HG03457 (cell line): ENCODE measurements around the gene CNPY1.

ENCODE experiments used
- ATAC-seq: cut with Tn5 transposase; IDR thresholded peaks from one replicate; pipeline ENCODE4 v1.9.1; 2021; ENCODE audit warnings: moderate number of reproducible peaks; ENCODE audit not compliant: unreplicated experiment

Gene CNPY1

DNA sequence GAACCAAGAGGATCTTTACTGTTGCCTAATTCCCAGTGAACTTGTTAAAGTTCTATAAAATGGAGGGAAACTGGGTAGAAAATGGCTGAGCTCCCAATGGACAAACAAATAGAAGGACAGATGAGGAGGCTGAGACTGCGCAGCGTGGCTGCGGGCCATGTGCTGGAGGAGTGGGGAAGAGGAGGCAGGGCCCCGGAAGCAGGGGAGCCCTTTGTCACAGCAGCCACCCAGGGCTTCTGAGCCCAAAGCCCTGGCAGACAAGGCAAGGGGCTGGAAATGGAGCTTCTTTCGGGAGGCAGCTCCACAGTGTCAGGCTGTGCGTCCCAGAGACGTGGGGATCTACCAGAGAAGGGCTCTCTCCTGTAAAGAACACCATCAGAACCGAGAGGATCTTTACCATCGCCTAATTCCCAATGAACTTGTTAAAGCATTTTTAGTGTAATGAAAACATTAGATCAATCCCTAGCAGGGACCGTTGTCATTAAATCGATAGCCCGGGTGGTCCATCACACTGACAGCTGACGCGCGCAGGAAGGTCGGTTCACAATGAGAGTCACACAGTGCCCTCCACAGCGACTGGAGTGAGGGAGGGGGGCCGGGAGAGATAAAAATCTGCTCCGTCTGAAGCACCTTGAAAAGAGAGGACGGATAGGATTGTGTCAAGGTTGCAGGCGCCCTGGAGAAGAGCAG, 14.0 kb upstream of the CNPY1 start:
- no peak for ATAC-seq

DNA sequence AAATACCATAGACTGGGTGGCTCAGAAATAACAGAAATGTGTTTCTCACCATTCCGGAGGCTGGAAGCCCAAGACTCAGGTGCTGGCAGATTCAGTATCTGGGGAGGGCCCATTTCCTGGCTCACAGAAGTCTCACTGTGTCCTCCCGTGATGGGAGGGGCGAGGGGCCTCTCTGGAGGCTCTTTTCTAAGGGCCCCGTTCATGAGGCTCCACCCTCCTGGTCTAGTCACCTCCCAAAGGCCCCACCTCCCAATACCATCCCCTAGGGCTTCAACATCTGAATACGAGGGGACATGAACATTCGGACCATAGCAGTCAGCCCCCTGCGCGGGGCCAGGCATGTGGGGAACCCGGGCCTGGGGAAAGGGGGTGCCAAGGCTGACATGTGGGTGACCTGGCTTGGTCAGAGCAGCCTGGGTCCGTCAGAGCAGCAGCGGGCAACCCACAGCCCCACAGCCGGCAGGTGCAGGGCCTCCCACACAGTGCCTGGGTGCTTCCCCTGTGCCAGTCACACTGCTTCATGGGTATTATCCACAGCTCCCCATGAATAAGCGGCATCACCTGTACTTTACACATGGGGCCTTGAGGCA, 13.3 kb upstream of the CNPY1 start:
- no peak for ATAC-seq

DNA sequence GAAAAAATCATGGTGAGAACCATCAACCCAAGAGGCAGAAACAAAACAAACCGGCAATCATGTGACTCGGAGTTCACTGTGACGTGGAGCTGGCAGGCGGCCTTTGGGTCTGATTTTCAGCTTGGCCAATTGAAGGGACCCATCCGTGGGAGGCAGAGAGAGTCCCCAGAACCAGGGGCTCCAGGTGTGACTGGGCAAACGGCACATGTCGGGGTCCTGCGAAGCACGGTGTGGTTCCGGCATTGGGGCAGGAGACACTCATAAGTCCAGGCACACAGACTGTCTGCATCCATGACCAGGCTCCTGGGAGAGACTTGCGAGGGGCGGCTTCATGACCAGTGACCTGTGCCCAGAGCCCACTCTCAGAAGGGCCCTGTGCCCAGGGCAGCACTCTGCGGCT, 12.6 kb upstream of the CNPY1 start:
- ATAC-seq, result no peak

DNA sequence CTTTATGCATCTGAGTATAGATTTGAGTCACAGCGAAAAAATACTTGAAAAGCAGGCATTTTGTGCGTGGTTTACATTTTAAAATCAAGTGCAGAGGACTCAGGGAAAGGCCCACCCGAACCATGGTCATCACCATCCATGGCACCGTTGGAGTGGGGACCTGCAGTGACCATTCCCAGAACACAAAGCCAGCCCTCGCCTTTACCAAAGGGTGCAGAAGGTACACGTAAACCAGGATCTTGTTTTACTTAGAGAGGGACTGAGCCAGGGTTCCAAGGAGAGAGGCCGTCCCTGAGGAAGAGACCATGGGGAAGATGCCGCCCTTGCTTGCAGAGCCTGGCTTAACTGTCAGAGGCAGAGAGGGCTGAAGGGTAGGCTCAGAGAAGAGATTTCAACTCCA, 12.0 kb upstream of the CNPY1 start:
- ATAC-seq, result no peak

DNA sequence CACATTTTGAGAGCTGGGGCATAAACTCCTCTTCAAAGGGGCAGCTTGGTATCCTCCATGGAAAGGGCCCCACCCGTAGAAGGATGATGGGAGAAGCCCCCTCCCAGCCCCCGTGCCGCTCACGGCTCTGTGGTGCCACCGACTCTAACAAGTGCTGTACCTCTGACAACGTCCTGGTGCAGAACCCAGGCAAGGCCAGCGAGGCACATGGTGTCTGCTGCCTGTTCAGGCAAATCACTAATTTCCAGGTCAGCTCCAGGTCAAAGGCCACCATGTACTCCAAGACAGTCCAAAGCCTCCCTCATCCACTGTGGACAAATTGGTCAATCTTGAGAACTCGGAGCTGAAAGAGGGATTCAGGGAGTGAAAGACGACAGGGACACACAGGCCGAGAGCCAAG, 11.4 kb upstream of the CNPY1 start:
- ATAC-seq, result no peak

DNA sequence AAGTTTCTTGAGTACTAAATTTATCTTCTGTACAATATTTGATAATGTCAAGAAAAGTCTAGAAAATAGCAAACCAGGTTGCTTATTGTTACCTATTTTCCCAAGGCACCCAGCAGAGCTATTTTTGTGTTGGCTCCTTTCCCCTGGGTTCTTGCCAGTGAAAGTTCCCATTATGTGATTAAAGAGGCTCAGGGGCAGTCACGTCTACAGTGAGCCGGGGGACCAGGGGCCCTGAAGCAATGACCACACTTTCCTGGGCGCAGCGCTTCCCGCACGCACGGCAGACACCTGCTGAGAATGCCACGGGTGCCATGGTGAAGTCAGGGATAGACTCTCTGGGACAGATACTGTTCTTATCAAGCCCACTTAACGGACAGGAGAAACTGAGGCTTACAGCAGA, 10.4 kb upstream of the CNPY1 start:
- ATAC-seq, result no peak

DNA sequence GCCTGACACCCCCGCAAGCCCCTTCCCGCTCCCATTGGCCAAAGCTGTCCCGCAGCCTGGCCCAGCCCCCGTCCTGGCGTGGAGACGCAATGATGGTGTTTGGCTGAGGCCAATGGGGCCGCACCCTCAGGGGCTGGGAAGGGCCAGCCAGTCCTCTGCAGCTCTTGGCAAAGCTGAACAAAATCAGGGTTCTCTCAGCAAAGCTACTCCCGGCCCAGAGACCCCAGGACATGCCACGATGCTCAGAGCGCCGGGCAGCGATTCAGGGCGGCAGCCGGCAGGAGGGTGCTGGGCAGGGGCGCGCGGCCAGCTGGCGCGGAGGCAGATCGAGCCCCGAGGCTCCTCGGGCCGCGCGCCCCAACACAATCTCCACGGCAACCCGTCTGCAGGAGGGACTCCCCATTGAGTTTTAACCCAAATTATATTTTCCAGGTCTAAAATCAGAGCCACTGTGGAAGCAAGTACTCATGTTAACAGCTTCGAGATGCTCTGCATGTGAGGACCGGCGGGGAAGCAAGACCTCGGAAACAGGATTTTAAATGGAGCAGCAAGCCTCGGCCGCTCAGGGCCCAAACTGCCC, 8.8 kb upstream of the CNPY1 start:
- no peak for ATAC-seq

DNA sequence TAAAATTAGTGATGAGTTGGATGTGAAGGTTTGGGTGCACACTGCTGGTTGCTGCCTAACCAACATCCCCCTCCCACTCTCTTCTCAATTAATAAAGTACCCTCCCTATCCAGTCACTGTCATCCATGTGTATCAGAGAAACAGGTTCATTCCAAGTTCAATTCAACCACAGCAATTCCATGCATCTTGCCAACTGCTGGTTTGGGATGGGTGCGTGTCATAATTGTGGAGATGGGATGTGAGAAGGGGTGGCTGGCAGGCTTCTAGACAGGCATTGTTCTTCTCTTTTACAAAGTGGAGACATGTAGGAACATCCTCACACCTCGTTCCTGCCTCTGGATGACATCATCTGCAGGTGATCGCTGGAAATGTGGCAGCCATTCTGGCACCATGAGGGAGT, 7.5 kb upstream of the CNPY1 start:
- ATAC-seq, result no peak

DNA sequence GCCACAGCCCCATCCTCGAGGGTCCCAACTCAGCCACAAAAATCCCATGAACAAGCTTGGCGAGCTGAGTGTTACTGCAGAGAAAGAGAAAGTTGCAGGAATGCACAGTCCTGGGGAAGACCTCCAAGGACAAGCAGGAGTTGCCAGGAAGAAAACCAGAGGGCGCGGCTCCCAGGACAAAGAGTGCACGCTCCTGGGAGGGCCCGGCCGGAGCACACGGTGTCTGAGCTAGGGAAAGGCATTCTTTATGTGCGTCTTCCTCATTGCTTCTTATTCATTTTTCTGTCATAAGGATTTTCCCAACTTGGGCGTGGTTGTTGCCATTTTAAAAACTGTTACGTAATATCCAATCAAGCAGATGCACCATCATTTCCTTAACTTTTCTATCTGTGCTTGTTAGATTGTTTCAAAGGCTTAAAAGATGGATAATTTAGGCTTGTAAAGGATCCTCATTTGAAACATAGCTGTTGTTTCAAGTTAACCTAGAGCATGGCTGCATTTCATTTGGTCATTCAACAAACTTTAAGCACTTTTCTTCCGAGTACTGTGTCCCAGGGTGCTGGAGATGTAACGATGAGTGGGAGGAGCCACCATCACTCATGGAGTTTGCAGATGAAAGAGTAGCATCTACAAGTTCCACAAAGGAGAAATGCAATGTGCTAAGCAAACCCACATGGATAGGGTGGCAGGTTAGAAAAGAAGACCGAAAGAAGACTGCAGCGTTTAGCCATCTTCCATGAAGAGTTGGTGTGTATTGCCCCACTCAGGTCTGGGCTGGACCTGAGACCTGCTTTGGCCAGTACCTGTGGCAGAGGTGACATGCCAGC, 5.6 kb upstream of the CNPY1 start:
- ATAC-seq, result no peak

DNA sequence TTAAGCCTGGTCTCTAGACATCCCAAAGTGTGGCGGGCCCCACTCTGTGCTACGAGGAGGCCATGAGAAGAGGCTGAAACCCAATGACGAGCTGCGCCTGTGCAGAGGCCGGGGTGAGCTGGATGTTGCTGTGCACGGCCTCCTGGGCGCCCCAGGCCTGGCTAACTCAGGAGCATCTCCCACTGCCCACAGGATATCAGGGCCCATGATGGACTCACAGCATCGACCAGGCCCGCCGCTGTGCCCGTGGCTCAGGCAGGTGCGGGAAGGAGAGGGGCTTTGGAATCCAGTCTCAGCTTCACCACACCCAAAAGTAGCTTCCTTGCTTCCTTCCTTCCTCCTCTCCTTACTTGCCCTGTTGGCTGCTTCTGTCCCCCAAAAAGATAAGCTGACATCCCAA, 4.6 kb upstream of the CNPY1 start:
- no peak for ATAC-seq

DNA sequence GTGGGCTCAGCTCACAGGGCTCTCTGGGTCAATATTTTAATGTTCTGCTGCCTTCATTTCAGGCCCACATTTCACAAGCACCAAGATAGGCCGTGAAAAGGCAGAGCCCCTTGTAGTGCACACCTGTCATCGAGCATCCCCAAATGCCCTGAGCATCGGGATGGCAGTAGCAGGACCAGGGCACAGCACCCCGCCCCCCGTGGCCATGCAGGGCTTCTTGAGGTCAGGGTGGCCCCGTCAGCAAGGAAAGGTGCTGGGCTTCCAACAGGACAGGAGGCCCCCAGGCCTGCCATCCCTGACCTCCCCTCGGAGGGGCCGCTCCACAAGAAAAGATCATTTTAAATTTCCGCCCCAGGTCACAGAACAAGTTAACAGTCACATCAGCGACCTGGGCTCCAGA, 2.9 kb upstream of the CNPY1 start:
- ATAC-seq, result no peak

DNA sequence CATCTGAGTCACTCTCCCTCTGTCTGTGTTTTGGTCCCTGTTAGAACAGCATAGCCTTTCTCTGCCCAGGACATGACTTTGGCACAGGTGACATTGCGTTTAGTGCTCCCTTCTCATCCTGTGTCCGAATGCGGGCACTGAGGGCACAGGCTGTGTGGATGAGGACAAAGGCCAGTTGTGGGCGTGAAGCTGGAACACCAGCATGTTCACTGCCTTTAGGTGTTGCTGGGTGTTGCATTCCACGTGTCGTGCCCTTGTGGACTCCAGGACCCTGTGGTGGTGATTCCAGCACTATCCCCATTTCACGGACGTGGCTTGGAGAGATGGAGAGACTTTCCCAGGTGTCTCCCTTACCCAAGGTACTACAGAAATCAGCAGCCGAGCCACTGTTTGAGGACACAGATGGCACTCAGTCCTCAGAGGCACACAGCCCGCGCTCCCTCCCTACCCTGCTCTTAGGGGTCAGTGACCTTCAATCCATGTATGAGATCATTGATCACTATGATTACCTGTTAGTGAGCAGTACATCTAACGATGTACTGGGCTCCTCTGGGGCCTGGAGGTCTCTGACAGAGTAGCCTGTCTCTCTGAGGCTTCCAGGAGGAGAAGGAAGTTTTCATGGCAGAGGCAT, 917 bp upstream of the CNPY1 start:
- ATAC-seq, result no peak

DNA sequence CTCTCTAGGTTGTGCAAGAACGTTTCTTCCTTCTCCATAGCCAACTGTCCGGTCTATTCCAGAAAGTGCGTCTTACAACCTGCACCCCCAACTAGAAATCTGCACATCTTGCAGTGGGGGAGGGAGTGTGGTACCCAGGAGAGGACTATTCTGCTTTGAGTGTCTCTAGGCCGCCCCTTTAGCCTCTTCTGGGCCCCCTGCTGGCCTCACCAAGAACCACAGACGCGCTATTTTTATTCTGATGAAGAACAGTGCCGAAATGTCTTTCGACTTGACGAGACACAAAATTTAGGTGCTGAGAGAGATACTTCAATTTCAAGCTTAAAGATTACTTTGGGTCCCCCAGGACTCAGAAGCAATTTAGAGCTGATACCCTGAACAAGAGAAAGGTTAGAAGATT, 1.0 kb downstream of the CNPY1 start:
- ATAC-seq, result no peak

DNA sequence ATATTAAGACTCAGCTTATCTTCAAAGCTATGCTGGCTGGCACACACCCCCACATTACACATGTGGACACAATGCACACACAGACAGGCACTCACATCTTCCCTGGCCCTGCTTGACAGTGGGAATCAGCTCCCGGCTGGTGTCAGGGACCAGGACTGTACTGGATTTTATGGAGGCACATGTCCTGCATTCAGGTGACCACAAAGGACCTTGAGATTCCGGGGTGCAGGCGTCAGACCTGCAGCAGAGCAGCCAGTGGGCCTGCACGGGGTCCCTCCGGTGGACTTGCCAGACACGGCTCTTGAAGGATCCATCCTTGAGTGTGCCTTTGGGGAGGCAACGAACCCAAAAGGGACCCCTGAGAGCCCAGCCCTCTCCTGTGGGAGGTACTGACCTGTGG, 1.9 kb downstream of the CNPY1 start:
- ATAC-seq, result no peak

DNA sequence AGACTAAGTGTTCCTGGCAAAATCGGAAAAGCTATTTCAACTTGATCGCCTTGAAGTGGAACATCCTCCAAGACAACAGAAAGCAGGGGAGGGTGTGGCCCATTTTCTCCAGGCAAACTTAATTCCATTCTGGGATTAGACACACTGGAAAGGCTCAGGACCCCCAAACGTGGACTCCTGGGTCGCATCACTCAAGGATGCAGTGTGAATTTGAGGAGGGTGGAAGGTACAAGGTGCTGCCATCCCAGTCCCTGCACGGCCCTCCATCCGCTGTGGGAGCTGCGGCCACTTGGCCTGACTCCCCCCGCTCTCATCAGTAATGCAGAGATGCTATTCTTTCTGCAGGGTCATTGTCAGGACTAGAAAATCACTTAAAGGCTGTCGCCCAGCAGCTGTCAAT, 2.4 kb downstream of the CNPY1 start:
- no peak for ATAC-seq

DNA sequence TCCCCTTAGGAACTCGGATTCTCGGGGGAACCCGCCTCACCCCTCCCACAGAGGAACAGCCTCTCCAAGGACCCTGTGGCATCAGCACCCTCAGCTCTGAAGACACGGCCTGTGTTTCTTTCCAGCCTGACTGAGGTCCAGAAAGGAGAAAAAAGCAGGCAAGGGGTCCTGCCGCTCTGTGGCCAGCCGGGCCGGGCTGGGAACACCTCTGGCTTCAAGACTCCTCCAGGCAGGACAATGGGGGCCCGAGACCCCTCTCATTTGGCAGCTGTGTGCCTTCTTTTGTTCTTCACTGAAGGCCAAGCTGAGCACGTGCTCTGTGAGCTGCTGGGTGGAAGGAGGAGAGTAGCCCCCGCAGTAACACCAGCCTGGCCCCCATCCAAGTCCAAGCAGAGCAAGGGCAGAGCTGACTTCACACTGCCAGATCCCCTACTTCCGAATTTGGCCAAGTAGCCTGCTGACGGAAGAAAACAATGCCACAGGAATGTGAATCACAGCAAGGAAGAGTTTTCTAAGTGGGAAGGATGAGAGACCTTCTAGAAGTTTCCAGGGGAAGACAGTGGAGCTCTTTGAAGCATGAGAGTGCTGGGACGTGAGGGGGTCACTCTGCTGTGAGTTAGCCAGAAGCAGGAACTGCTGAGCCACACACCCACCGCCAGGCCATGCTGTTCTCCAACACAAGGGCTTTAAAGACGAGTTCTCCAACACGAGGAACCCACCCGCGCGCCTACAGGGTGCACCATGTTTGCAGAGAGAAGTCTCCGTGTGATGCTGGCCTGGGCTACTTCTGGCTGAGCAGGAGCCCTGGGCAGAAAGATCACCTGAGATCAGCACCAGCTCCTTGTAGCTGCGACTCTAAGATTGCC, 3.1 kb downstream of the CNPY1 start:
- no peak for ATAC-seq

DNA sequence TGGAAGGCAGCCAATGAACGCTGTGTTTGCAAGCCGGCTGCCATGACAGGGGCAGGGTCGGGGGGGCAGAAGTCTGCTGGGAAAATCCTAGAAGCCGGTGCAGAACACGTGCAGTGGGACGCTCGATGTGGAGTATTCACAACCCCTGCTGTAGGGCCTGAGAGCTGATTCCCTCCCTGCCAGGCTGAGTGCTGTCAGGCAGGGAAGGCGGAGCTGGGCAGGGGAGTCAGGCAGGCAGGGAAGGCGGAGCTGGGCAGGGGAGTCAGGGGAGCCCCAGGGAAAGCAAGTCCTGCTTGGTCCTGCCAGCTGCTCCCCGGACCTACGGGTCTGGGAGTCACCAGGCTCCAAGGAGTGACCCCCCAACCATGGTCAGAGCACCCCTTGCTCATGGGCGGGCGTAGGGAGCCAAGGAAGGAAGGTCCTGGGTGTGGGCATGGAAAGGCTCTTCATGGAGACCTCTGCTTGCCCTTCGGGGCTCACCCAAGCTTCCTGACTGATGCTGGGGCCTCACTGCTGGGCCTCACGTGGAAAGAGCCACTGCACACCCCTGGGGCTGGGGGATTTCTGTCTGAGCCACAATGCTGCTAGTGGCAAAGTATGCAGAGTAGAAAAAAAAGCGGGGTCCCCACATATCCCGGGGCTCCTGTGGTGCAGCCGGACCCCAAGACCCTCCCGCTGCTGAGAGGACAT, 4.2 kb downstream of the CNPY1 start:
- ATAC-seq, result no peak

DNA sequence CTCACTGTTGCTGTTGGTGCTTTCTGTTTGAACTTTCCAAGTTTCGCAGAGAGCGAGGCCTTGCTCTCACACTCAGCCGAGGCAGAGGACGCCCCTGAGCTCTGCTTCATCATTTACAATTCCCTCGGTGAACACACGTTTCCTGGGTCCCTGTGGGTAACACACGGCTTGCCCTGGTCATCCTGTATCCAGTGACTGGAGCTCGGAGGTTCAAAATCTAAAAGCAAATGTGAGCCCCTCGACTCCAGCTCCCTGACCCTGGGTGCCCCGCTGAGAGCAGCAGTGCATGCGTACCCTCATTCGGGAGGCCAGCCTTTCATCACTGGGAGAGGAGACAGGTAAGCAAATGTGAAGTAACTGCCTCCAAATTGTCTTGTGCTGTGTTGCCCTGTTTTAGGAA, 5.8 kb downstream of the CNPY1 start:
- ATAC-seq, result no peak

DNA sequence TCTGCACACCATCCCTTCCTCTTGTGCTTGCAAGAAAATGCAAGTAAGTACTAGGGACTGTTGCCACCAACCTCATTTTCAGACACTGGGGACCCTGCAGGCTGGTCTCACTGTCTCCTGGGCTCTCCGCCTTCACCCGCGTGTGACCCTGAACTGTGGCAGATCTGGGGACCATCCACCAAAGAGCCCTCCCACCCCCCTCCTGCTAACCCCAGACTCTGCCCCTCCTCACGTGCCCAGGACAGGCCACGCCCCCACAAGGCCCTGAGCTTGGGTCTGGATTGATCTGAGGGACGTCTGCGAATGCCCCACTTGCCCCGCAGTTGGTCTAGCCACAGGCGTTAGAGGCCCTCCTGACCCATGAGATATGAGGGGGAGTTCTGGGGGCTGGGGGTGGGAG, 8.1 kb downstream of the CNPY1 start:
- no peak for ATAC-seq

DNA sequence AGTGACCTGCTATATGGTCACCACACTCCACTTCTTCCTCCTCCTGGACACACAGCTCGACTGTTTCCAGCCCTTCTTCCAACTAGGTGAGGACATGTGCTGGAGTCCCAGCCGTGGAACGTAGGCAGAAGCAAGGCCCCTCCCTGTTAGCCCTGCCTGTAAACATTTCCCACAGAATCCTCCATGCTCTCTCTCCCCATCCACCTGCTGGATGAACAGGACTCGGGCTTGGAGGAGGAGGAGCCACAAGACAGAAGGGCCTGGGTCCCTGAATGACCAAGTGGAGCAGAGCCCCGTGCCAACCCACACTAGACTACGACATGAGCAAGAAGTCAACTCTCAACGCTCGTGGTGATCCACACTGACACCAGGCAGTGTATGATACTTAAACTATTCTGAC, 9.9 kb downstream of the CNPY1 start:
- no peak for ATAC-seq
